ENCODE measurements around the gene GPS1.

The GPS1 gene

DNA sequence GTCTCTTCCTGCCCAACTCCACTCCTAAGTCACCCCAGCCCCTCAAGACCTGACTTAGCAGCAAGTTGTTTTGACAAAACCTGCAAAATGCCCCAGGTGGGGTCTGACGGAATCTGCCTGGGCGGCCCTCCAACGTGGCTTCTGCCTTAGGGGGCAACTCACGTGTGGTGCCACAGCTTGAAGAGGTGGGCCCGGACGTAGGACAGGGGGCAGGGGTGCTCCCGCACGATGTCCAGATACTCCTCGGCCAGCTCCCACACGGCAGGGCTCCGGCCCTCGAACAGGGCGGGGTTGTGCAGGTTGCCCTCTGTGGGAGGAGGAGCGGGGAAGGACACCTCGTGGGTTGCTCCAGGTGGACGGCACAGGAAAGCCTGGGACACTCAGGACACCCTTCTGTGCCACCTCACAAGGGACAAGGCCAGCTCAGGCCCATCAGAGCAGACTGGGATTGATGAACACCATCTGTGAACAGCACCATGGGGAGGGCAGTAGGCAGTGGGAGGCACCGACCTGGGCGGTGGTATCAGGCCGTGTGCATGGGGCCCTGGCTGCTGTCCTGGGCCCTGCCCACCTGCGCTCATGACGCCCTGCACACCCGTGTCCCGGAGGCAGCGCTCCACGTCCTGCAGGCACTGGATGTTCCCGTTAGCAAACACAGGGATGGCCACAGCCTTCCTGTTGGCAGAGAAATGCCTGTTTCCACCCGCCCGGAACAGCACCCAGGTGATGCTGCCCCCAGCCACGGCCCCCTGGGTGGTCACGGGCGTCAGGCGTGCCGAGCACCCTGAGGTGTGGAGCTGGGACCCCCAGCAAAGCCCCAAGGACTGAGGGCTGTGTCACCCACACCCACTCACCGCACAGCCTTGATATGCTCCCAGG is 9.6 kb downstream of the GPS1 start:
- no peak for DNase-seq

GRCh38 chr17:82062076-82062983 is 10.6 kb downstream of the GPS1 start:
- DNase-seq, result no peak

GRCh38 chr17:82062984-82063368 is 11.3 kb downstream of the GPS1 start:
- DNase-seq, result no peak

- DNase-seq, result no peak
Observed at GRCh38 chr17:82063424-82064415, 12.0 kb downstream of the GPS1 start.

GRCh38 chr17:82064433-82065192 is 12.9 kb downstream of the GPS1 start:
- DNase-seq, result no peak

DNA sequence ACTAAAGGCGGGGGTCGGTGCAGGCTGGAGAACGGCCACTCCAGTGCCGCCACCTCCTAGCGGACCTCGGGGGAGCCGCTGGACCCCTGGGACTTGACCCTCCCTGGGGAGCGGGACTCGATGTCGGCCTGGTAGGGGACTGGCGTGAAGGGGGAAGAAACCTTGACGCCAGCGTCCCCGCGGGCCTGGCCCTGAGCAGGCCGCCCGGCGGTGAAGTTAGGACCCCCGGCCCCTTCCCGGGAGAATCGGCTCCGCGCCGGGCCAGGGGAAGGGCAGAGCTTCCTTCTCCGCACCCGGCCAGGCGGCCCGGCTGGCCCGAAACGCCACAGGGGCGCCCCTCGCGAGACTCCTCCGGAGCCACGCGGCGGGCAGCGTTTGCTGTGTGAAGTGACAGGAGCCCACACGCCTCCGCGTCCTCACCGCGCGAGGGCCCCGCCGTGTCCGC is 13.5 kb downstream of the GPS1 start:
- DNase-seq, result no peak

DNA sequence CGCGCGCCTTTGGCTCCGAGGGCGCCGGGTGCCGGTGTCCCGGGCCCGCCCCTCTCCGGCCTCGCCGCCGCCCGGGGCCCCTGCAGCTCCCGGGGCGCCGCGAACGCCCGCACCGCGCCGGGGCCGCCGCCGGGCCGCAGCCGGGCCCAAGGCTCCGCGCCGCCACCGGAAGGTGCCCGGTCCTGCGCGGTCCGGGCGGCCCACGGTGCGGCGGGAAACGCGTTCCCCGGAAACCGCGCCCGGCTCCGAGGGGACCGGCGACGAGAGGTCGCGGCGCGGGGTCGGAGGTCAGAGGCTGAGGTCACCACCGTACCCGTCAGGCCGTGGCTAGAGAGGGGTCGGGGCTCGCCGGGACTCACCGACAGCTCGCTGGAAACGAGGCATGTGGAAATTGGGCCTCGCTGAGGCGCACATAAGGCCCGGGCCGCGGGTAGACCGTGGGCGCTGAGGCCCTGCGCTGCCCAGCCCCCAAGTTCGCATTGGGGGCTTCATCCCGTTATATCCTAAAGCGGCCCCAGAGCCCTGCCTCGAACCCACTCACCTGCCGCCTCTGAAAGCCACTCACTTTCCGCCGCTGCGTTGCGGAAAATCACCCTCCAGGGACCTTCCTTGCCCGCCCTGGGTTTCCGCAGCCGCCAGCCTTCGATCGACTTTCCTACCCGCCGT is 14.1 kb downstream of the GPS1 start, which contains the start of gene DUS1L:
Gene DUS1L, minus strand, starts transcription at position 167 of the 666 bp plus-strand sequence. CDS start 745 bp downstream, outside the sequence.
- peak; percentile 61 for DNase-seq

DNA sequence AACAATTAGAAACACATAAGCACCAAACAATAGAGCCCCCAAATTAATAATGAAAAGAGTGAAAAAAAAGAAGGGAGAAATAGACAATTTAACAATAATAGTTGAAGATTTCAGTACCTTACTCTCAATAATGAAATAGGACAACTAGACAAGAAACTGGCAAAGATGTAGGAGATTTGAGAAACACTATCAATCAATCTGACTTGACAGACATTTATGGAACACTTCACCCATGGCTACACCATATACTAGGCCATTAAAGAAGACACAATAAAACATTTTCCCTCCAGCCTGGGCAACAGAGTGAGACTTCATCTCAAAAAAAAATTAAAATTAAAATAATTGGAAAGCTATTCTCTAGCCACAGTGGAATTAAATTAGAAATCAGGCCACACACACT is 18.9 kb downstream of the GPS1 start:
- no peak for DNase-seq

- DNase-seq, result no peak
Observed at GRCh38 chr17:82072827-82073226, 21.1 kb downstream of the GPS1 start.

DNA sequence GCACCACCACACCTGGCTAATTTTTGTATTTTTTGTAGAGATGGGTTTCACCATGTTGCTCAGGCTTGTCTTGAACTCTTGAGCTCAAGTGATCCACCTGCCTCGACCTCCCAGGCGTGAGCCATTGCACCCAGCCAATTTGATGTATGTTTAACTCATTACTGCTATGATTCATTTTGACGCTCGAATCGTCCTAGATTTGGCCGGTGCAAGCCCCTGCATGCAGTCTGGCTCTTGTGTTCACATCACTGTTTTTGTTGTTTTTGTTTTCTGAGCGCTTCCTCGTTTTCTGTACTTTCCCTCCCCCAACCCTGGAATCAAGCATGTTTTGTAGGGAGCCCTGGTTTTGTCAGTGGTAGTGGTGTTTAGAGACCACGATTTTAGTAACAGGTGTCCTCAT is 21.7 kb downstream of the GPS1 start:
- DNase-seq, result no peak

GRCh38 chr17:82076018-82076784 is 24.5 kb downstream of the GPS1 start:
- no peak for DNase-seq

- DNase-seq, result no peak
Observed at GRCh38 chr17:82076785-82077591, 25.3 kb downstream of the GPS1 start.

- DNase-seq, result no peak
Observed at GRCh38 chr17:82077617-82078358, 26.1 kb downstream of the GPS1 start.

DNA sequence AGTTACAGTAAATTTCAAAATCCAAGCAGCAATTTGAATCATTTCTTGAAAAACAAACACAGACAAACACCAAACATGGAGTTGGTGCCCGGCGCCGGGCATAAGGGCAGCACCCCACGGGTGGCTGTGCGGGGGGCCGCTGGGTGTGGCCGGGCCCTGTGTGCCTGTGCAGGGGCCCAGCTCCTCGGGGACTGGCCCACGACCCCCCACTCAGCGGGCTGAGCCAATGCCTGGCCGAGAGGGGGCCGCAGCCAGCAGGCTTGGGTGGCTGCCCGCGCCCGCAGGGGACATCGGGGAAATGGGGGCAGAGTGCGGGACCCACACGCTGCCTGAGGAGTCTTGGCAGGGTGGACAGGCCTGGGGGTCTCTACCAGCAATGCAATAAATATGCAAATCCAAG is 26.7 kb downstream of the GPS1 start:
- DNase-seq, result no peak

GRCh38 chr17:82079001-82079677 is 27.4 kb downstream of the GPS1 start:
- DNase-seq, result no peak

GRCh38 chr17:82080048-82080788 is 28.5 kb downstream of the GPS1 start:
- no peak for DNase-seq

DNA sequence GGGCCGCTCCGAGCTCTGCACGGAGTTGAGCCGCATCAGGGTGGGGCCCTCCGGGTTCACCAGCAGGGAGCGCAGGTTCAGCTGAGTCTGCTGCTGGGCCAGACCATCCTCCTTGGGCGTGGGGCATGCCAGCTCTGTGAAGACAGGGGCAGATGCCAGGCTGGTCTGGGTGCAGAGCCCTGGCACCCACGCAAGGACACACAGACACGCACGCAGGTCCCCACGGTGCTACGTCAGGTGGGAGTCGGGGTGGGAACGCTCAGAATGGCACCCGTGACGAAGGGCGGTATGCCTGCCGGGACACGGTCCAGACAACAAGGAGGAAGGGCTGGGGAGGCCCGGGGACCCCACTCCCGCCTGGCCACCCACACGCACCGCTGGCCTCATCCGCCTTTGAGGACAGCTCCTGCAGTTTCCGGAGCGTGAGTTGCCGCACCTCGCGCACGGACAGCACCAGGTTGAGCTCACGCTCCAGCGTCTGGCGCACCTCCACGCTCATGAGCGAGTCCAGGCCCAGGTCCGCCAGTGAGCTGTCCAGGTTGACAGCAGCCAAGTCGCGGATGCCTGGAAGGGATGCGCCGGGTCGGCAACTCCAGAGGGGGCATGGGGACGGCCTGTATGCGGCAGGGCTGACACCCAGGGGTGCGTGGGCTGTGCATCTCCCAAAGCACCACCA is 29.2 kb downstream of the GPS1 start:
- DNase-seq, result no peak

Data from CD4-positive, alpha-beta T cell treated with Interferon gamma for 1 hour (primary cell).